Left renal cortex interstitium (tissue), 4 donors: ENCODE measurements around the gene TEKTIP1. TPM values are rescaled to one million over a fixed set of nuclear protein-coding genes. Genes with fewer than 3 reads are reported as not detected.

Experiments
- DNase-seq, 4 donors: peaks; one replicate each; pipeline ENCODE4 v3.0.0-alpha.2; 2013; ENCODE audit warnings: low read depth in 4 of 4, low spot score in 2 of 4, missing footprints in 1 of 4
- polyA plus RNA-seq, 4 donors: library from polyadenylated mRNA; unstranded; fragments of 120-200 nt; gene quantifications; one replicate each; pipeline ENCODE4 v1.2.1, GENCODE V29; 2013; ENCODE audit not compliant: insufficient read length in 4 of 4

TEKTIP1 gene
- polyA plus RNA-seq, result 1 to 10 TPM; 3.1 to 9.0 (median 7.0) TPM

- no peak for DNase-seq
Observed at GRCh38 chr19:3538965-3539755, at the start of gene TEKTIP1. Gene TEKTIP1, plus strand, starts transcription at chr19:3539174. Its CDS starts 4 bp downstream, at chr19:3539178.

- DNase-seq, result no peak
Observed at GRCh38 chr19:3491396-3492119, 47.4 kb upstream of the TEKTIP1 start.

- DNase-seq, result no peak
Observed at GRCh38 chr19:3492131-3492839, 46.7 kb upstream of the TEKTIP1 start.

GRCh38 chr19:3492919-3493318 lies 46.1 kb upstream of the TEKTIP1 start:
- DNase-seq, result no peak

- DNase-seq, result no peak
Observed at GRCh38 chr19:3493651-3494050, 45.3 kb upstream of the TEKTIP1 start.

- no peak for DNase-seq
Observed at GRCh38 chr19:3494051-3494450, 44.9 kb upstream of the TEKTIP1 start.

- no peak for DNase-seq
Observed at GRCh38 chr19:3494559-3494958, 44.4 kb upstream of the TEKTIP1 start.

GRCh38 chr19:3496392-3497273 lies 42.3 kb upstream of the TEKTIP1 start:
- DNase-seq, result no peak

GRCh38 chr19:3497757-3498520 lies 41.0 kb upstream of the TEKTIP1 start:
- no peak for DNase-seq

GRCh38 chr19:3499738-3500428 lies 39.1 kb upstream of the TEKTIP1 start:
- no peak for DNase-seq

GRCh38 chr19:3500429-3501101 lies 38.4 kb upstream of the TEKTIP1 start, which contains the start of gene DOHH:
Gene DOHH, minus strand, starts transcription at chr19:3500674. Its CDS starts 3,860 bp downstream, at chr19:3496814.
- peak; percentile 94 to 96 (median 96) for DNase-seq

GRCh38 chr19:3501780-3502179 lies 37.2 kb upstream of the TEKTIP1 start:
- no peak for DNase-seq

- no peak for DNase-seq
Observed at GRCh38 chr19:3503036-3503572, 35.9 kb upstream of the TEKTIP1 start.

GRCh38 chr19:3504735-3505134 lies 34.2 kb upstream of the TEKTIP1 start:
- DNase-seq, result no peak

GRCh38 chr19:3505598-3506383 lies 33.2 kb upstream of the TEKTIP1 start, which contains the start of gene FZR1:
Gene FZR1, plus strand, starts transcription at chr19:3506311. Its CDS starts 16,679 bp downstream, at chr19:3522990.
- peak; percentile 86 to 97 (median 94) for DNase-seq

GRCh38 chr19:3506384-3507340 lies 32.3 kb upstream of the TEKTIP1 start:
- DNase-seq, result no peak
